ENCODE data around the gene PSD4. TPM values are rescaled to one million over a fixed set of nuclear protein-coding genes. Genes with fewer than 3 reads are reported as not detected.

PSD4 gene
- total and polyA plus RNA-seq, 5 donors from 2014 or later: 18.1 to 124 (median 22.7) TPM

DNA sequence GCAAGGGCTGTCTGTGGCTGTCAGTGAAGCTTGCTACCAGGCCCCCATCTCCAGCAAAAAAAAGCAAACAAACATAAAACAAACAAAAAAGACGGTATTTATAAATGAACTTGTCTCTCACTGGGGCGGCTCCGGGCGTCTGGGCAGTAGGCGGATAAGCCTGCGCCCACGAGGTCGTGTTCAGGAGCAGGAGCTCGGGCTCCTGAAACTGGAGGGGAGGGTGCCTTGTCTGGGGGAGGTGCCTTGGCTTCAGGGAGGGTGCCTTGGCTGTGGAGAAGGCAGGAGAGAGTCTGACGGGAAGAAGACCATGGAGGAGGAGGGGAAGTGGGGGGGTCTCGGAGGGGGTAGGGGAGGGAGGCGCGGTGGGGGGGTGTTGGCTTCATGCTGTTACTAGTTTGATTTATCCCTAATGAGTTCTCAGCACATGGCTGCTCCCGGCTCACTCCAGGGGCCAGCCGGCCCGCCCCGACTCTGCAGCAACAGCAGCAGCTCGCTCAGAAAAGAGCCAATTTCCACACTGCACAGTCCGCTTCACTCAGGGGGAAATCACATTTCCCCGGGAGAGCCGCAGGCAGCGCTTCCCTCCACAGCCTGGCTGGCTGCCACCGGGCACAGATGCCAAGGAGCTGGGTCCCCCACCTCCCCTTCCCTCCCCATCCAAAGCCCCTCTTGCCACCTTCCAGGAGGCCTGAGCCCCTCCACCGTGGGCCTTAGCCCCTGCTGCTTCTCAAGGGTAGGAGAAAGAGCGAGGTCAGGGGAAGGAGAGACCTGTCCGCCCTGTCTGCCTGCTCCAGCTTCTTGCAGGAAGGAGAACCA, 38.7 kb downstream of the PSD4 start:
- no peak overlapping the region for H3K4me3 ChIP-seq (ENCODE audit: low read depth, low read length)
- Mint-ChIP-seq H3K9me3 (peaks cover 0 to 2% (median 0%) of the 10 kb centered on the region in 7 donors), H3K27ac (peak overlapping the region in 1 of 3 donors; percentile 84), H3K4me3 (no peak overlapping the region), H3K27me3 (no peaks in the 10 kb centered on the region), H3K4me1 (peaks cover 0 to 8% (median 2%) of the 10 kb centered on the region in 4 donors), H3K36me3 (no peaks in the 10 kb centered on the region)
- H3K27me3 ChIP-seq (ENCODE audit: control insufficient read depth, insufficient read depth, low read length): no peaks in the 10 kb centered on the region
- H3K27ac ChIP-seq (ENCODE audit: insufficient read depth, low read length, poor library complexity, severe bottlenecking): no peak overlapping the region
- no peaks in the 10 kb centered on the region for H3K36me3 ChIP-seq (ENCODE audit: control insufficient read depth, insufficient read depth, low read length)
- DNase-seq (no peak), ATAC-seq (ENCODE audit: low read depth in 2 of 2) (no peak)
- H3K4me1 ChIP-seq (ENCODE audit: control insufficient read depth, insufficient read depth, low read length, poor library complexity, severe bottlenecking): no peaks in the 10 kb centered on the region
- no peaks in the 10 kb centered on the region for H3K9me3 ChIP-seq (ENCODE audit: control insufficient read depth in 2 of 2, low read length in 2 of 2)

DNA sequence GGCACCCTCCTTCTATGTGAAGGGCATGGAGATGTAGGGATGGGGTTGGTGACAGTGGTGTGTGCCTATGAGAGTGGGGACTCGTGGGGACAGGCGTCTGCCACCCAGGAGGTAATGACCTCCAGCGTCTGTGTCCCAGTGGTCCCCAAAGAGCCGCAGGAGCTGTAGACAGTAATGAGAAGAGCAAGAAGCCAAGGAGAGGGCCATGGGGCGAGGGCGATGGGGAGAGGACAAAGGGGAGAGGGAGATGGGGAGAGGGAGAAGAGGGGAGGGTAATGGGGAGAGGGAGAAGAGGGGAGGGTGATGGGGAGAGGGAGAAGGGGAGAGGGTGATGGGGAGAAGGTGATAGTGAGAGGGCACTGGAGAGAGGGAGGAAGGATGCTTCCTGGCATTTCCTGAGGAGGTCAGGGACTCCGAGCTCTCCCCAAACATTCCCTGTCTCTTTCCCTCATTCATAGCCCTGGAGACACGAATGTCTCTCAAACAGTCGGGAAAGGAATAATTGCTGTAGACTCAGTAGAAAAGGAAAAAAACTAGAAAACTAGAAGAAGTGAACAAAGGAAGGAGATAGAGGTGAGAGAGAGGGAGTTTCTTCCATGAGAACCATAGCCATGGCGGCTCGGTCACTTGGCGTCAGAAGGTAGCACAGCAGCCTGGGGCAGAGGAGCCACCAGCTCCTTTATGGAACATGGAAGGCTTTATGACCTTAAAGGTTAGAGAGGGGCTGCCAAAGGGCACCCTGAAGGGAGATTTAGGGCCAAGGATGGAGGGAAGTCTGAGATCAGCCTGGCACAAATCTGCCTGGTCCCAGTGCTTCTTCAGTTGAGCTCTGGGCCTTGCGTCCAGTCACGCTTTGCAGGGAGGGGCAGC, 39.5 kb downstream of the PSD4 start:
- no peaks in the 10 kb centered on the region for H3K36me3 Mint-ChIP-seq
- DNase-seq (no peak), ATAC-seq (ENCODE audit: low read depth in 2 of 2) (no peak)
- H3K9me3 Mint-ChIP-seq: peaks cover 0 to 2% (median 0%) of the 10 kb centered on the region in 7 donors
- H3K27me3 Mint-ChIP-seq: no peaks in the 10 kb centered on the region
- no peak overlapping the region for H3K4me3 Mint-ChIP-seq
- peak overlapping the region in 1 of 3 donors; percentile 83 for H3K27ac Mint-ChIP-seq
- Histone ChIP-seq H3K4me1 (ENCODE audit: control insufficient read depth, insufficient read depth, low read length, poor library complexity, severe bottlenecking) (no peaks in the 10 kb centered on the region), H3K9me3 (ENCODE audit: control insufficient read depth in 2 of 2, low read length in 2 of 2) (no peaks in the 10 kb centered on the region), H3K27me3 (ENCODE audit: control insufficient read depth, insufficient read depth, low read length) (no peaks in the 10 kb centered on the region), H3K36me3 (ENCODE audit: control insufficient read depth, insufficient read depth, low read length) (no peaks in the 10 kb centered on the region), H3K4me3 (ENCODE audit: low read depth, low read length) (no peak overlapping the region), H3K27ac (ENCODE audit: insufficient read depth, low read length, poor library complexity, severe bottlenecking) (no peak overlapping the region)
- peaks cover 0 to 8% (median under 1%) of the 10 kb centered on the region in 4 donors for H3K4me1 Mint-ChIP-seq

DNA sequence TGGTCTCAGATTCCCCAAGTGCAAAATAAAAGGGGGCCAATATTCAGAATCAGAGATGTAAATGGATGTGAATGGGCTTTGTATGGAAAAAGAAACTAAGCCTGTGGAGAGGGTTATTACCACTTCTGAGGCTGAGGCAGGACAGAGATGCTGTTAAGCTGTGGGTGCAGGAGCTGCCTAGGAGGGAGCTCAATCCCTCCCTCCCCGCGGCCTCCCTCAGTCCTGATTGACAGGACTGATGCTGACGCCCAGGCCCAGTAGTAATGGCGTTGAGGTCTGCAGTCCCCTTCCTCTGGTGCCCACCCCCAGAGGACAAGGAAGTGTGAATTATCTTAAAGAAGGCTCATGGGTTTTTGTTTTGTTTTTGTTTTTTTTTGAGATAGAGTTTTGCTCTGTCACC, 40.4 kb downstream of the PSD4 start:
- no peak overlapping the region for H3K4me3 Mint-ChIP-seq
- ATAC-seq (ENCODE audit: low read depth in 2 of 2) (no peak), DNase-seq (no peak)
- Histone ChIP-seq H3K4me1 (ENCODE audit: control insufficient read depth, insufficient read depth, low read length, poor library complexity, severe bottlenecking) (no peaks in the 10 kb centered on the region), H3K9me3 (ENCODE audit: control insufficient read depth in 2 of 2, low read length in 2 of 2) (no peaks in the 10 kb centered on the region), H3K4me3 (ENCODE audit: low read depth, low read length) (no peak overlapping the region), H3K27ac (ENCODE audit: insufficient read depth, low read length, poor library complexity, severe bottlenecking) (no peak overlapping the region), H3K36me3 (ENCODE audit: control insufficient read depth, insufficient read depth, low read length) (no peaks in the 10 kb centered on the region), H3K27me3 (ENCODE audit: control insufficient read depth, insufficient read depth, low read length) (no peaks in the 10 kb centered on the region)
- H3K27ac Mint-ChIP-seq: no peak overlapping the region
- H3K4me1 Mint-ChIP-seq: peaks cover 0 to 8% (median 0%) of the 10 kb centered on the region in 4 donors
- H3K27me3 Mint-ChIP-seq: no peaks in the 10 kb centered on the region
- no peaks in the 10 kb centered on the region for H3K36me3 Mint-ChIP-seq
- H3K9me3 Mint-ChIP-seq: peaks cover 0 to 2% (median 0%) of the 10 kb centered on the region in 7 donors

DNA sequence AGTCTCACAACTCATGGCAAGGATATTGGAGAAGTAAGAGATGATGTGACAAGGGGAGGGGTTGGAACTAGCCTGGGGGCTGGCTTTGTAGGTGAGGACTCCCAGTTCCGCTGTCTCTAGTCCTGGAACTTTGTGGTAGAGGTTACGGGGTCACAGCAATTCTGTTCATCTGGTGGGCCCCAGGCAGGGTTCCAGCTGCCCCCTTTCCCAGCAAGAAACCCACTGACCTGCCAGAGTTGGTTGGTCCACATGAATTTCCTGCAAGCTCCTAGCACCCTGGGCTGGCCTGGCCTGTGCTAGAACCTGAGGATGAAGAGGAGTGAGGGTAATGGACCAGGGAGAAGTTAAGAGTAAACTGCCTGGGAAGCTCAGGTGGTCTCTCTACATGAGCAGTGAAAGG, 41.3 kb downstream of the PSD4 start:
- H3K9me3 ChIP-seq (ENCODE audit: control insufficient read depth in 2 of 2, low read length in 2 of 2): no peaks in the 10 kb centered on the region
- no peaks in the 10 kb centered on the region for H3K36me3 Mint-ChIP-seq
- H3K9me3 Mint-ChIP-seq: peaks cover 0 to 2% (median 0%) of the 10 kb centered on the region in 7 donors
- no peaks in the 10 kb centered on the region for H3K27me3 ChIP-seq (ENCODE audit: control insufficient read depth, insufficient read depth, low read length)
- DNase-seq (no peak), ATAC-seq (ENCODE audit: low read depth in 2 of 2) (no peak)
- peaks cover 0 to 8% (median 0%) of the 10 kb centered on the region in 4 donors for H3K4me1 Mint-ChIP-seq
- H3K27ac ChIP-seq (ENCODE audit: insufficient read depth, low read length, poor library complexity, severe bottlenecking): no peak overlapping the region
- no peak overlapping the region for H3K4me3 Mint-ChIP-seq
- H3K4me1 ChIP-seq (ENCODE audit: control insufficient read depth, insufficient read depth, low read length, poor library complexity, severe bottlenecking): no peaks in the 10 kb centered on the region
- no peaks in the 10 kb centered on the region for H3K27me3 Mint-ChIP-seq
- H3K36me3 ChIP-seq (ENCODE audit: control insufficient read depth, insufficient read depth, low read length): no peaks in the 10 kb centered on the region
- no peak overlapping the region for H3K4me3 ChIP-seq (ENCODE audit: low read depth, low read length)
- H3K27ac Mint-ChIP-seq: no peak overlapping the region

- H3K9me3 ChIP-seq (ENCODE audit: control insufficient read depth in 2 of 2, low read length in 2 of 2): no peaks in the 10 kb centered on the region
- Mint-ChIP-seq H3K9me3 (peaks cover 0 to 2% (median 0%) of the 10 kb centered on the region in 7 donors), H3K4me1 (peaks cover 0 to 8% (median 0%) of the 10 kb centered on the region in 4 donors), H3K4me3 (no peak overlapping the region), H3K36me3 (no peaks in the 10 kb centered on the region), H3K27ac (no peak overlapping the region), H3K27me3 (no peaks in the 10 kb centered on the region)
- H3K36me3 ChIP-seq (ENCODE audit: control insufficient read depth, insufficient read depth, low read length): no peaks in the 10 kb centered on the region
- no peak overlapping the region for H3K27ac ChIP-seq (ENCODE audit: insufficient read depth, low read length, poor library complexity, severe bottlenecking)
- H3K4me1 ChIP-seq (ENCODE audit: control insufficient read depth, insufficient read depth, low read length, poor library complexity, severe bottlenecking): no peaks in the 10 kb centered on the region
- no peak overlapping the region for H3K4me3 ChIP-seq (ENCODE audit: low read depth, low read length)
- no peak for ATAC-seq (ENCODE audit: low read depth in 2 of 2)
- no peaks in the 10 kb centered on the region for H3K27me3 ChIP-seq (ENCODE audit: control insufficient read depth, insufficient read depth, low read length)
- no peak for DNase-seq
Measured at GRCh38 chr2:113216321-113216720, 42.5 kb downstream of the PSD4 start.

DNA sequence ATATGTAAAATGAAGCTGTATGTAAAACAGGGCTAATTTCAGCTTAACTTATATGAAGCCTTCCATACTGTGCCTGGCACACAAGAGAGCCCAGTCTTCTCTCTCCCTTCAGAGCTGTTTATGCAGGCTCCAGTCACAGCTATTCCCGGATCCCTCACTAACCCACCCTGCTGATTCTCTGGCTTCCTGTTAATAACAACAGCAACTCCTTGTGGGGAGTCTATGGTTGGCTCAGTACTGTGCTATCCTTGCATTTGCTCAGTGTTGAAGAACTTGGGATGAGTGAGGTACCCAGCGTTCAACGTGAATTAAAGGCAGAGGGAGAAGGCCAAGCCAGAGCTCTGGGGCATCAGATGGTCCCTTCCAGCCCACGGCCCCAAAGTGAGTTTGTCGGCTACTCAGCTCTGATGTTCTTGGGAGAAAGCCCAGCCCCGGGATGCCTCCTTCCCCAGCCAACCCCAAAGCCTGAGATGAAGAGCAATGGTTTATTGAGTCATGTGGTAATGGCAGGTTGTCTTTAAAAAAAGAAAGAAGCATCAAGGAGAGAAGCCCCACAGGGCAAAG, 43.2 kb downstream of the PSD4 start:
- Mint-ChIP-seq H3K4me3 (no peak overlapping the region), H3K27me3 (no peaks in the 10 kb centered on the region), H3K9me3 (peaks cover 0 to 2% (median 0%) of the 10 kb centered on the region in 7 donors), H3K4me1 (peaks cover 0 to 8% (median 0%) of the 10 kb centered on the region in 4 donors), H3K36me3 (no peaks in the 10 kb centered on the region), H3K27ac (no peak overlapping the region)
- Histone ChIP-seq H3K4me3 (ENCODE audit: low read depth, low read length) (no peak overlapping the region), H3K4me1 (ENCODE audit: control insufficient read depth, insufficient read depth, low read length, poor library complexity, severe bottlenecking) (no peaks in the 10 kb centered on the region), H3K27ac (ENCODE audit: insufficient read depth, low read length, poor library complexity, severe bottlenecking) (no peak overlapping the region), H3K9me3 (ENCODE audit: control insufficient read depth in 2 of 2, low read length in 2 of 2) (no peaks in the 10 kb centered on the region), H3K27me3 (ENCODE audit: control insufficient read depth, insufficient read depth, low read length) (no peaks in the 10 kb centered on the region), H3K36me3 (ENCODE audit: control insufficient read depth, insufficient read depth, low read length) (no peaks in the 10 kb centered on the region)
- DNase-seq: no peak
- ATAC-seq (ENCODE audit: low read depth in 2 of 2): no peak

DNA sequence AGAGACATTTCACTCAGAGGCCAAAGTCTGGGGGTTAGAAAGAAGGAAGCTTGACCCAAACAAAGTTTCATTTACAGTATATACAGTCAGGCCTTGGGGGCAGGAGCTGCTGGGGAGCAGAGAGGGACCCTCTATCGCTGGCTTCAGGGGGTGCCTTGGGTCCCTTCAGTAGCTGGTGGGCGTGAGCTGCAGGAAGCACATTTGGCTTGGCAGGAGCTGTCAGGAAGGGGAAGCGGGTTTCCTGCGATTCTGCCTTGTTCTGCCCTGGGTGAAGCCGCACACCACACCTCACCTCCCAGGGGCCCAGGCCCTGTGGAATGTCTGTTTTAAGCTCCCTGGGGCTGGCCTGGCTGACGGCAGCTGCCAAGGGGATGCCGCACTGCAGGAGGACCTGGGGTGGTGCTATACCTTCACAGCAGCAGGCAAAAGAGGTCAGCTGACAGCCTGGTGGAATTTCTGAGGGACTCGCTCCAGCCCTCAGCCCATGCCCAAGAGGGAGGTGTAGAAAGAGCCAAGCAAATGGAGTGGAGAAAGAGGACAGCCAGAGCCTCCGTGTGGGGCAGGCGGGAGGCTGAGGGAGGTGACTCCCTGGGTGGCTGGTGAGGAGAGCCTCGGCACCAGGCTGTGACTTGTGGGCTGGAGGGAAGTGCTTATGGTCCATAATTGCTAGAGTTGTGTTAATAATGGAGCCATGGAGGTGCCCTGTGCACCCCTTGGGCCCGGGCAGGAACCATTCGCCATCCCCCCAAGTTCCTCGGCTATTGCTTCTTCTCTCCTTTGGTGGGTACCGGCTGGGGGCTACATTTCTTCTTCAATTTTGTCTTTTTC, 43.9 kb downstream of the PSD4 start:
- no peaks in the 10 kb centered on the region for H3K36me3 Mint-ChIP-seq
- no peak for DNase-seq
- Histone ChIP-seq H3K9me3 (ENCODE audit: control insufficient read depth in 2 of 2, low read length in 2 of 2) (no peaks in the 10 kb centered on the region), H3K27ac (ENCODE audit: insufficient read depth, low read length, poor library complexity, severe bottlenecking) (no peak overlapping the region), H3K27me3 (ENCODE audit: control insufficient read depth, insufficient read depth, low read length) (no peaks in the 10 kb centered on the region), H3K4me3 (ENCODE audit: low read depth, low read length) (no peak overlapping the region), H3K4me1 (ENCODE audit: control insufficient read depth, insufficient read depth, low read length, poor library complexity, severe bottlenecking) (no peaks in the 10 kb centered on the region), H3K36me3 (ENCODE audit: control insufficient read depth, insufficient read depth, low read length) (no peaks in the 10 kb centered on the region)
- no peak for ATAC-seq (ENCODE audit: low read depth in 2 of 2)
- no peaks in the 10 kb centered on the region for H3K27me3 Mint-ChIP-seq
- H3K27ac Mint-ChIP-seq: no peak overlapping the region
- peaks cover 0 to 2% (median 0%) of the 10 kb centered on the region in 7 donors for H3K9me3 Mint-ChIP-seq
- no peak overlapping the region for H3K4me3 Mint-ChIP-seq
- H3K4me1 Mint-ChIP-seq: peaks cover 0 to 8% (median 0%) of the 10 kb centered on the region in 4 donors
